GM06990 (cell line): ENCODE measurements around the gene LGR5.

Experiments
- DNase-seq: peaks from one replicate; pipeline ENCODE4 v3.0.0-alpha.2; 2011; ENCODE audit not compliant: insufficient read length; ENCODE audit errors: extremely low read depth
- H3K27me3 ChIP-seq: replicated peaks from 2 replicates; pipeline ENCODE4 v1.6.0; 2011; ENCODE audit warnings: low read length; ENCODE audit not compliant: control insufficient read depth, insufficient read depth
- H3K36me3 ChIP-seq: 2 replicates; pipeline ENCODE4 v1.5.1; 2011; ENCODE audit warnings: low read length; ENCODE audit not compliant: control insufficient read depth, insufficient read depth
- H3K4me3 ChIP-seq: replicated peaks from 2 replicates; pipeline ENCODE4 v1.5.1; 2011; ENCODE audit warnings: low read depth, mild to moderate bottlenecking, control low read depth, low read length
- TF ChIP-seq, protein P1 (sequence below): IDR thresholded peaks from 2 replicates; pipeline ENCODE4 v1.5.1; 2011; ENCODE audit warnings: low read length, control low read depth, mild to moderate bottlenecking, inconsistent platforms; ENCODE audit not compliant: insufficient read depth, poor library complexity, severe bottlenecking

The LGR5 gene

DNA sequence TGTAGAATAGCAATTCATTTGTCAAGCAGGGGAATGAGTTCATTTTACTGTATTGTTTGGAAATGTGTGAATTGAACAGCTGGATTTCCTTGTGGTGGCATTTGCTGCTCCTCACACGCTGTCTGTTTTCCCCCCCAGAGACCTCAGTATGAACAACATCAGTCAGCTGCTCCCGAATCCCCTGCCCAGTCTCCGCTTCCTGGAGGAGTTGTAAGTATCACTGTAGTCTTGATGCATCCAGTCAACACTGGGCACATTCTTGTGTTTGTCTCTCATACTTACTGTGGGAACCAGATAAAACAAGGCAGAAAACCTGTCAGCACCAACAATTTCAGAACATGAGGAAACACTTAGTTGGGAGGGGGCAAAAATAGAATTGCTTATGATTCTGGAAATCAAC is 64.9 kb downstream of the LGR5 start:
- Histone ChIP-seq H3K36me3 (no peaks in the 10 kb centered on the region), H3K4me3 (no peak overlapping the region), H3K27me3 (no peaks in the 10 kb centered on the region)
- no peak for DNase-seq
- TF ChIP-seq, protein P1, sequence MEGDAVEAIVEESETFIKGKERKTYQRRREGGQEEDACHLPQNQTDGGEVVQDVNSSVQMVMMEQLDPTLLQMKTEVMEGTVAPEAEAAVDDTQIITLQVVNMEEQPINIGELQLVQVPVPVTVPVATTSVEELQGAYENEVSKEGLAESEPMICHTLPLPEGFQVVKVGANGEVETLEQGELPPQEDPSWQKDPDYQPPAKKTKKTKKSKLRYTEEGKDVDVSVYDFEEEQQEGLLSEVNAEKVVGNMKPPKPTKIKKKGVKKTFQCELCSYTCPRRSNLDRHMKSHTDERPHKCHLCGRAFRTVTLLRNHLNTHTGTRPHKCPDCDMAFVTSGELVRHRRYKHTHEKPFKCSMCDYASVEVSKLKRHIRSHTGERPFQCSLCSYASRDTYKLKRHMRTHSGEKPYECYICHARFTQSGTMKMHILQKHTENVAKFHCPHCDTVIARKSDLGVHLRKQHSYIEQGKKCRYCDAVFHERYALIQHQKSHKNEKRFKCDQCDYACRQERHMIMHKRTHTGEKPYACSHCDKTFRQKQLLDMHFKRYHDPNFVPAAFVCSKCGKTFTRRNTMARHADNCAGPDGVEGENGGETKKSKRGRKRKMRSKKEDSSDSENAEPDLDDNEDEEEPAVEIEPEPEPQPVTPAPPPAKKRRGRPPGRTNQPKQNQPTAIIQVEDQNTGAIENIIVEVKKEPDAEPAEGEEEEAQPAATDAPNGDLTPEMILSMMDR: no peak

DNA sequence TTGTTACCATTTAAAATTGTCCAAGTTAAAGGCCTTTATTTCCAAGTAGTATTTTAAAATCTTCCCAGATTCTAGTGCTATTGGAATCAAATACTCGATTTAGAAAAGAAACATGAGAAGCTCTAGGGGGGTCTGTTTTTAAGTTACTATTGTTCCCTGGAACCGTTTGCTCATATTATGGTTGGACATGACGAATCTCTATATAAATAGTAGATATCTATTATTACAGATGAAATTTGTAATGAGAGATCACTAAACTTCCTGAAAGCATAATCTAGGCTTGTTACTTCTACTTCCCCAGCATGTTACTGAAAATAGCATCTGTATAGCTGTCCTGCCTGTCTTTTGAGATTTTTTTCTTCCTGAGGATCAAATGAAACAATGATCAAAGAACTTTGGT is 70.1 kb downstream of the LGR5 start:
- H3K36me3 ChIP-seq: no peaks in the 10 kb centered on the region
- no peak overlapping the region for H3K4me3 ChIP-seq
- TF ChIP-seq, protein P1: no peak
- DNase-seq: no peak
- H3K27me3 ChIP-seq: no peaks in the 10 kb centered on the region

DNA sequence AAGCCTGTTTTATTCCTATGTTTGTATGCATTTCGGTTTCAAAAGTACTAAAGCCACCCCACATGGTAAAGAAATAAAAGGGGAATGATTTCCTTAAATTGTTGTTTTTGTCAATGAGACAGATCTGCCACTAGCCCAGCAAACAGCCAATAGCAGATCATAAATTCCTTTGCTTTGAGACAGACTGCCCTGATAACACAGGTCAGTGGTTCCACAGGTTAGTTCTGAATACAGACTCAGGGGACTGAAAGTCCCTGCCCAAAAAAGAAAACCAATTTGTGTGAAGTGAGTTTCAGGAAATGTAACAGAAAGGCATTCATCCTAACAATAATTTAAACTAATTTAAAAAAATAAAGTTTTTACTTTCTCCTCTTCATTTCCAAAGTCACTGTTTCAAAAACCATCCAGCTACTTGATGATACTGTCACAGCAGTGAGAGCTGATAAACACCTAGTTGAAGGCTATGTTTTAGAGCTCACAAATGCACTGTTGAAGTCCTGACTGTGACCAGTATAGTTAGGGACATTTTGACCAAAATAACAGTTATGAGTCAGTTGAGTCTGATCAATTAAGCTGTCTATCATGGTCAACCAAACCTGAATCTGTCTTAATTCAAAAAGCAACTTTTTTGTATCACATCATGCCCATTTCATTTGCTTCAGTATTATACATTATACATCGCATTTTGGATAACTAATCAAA is 77.7 kb downstream of the LGR5 start:
- no peak for DNase-seq
- Histone ChIP-seq H3K4me3 (no peak overlapping the region), H3K27me3 (no peaks in the 10 kb centered on the region), H3K36me3 (no peaks in the 10 kb centered on the region)
- TF ChIP-seq, protein P1: no peak

DNA sequence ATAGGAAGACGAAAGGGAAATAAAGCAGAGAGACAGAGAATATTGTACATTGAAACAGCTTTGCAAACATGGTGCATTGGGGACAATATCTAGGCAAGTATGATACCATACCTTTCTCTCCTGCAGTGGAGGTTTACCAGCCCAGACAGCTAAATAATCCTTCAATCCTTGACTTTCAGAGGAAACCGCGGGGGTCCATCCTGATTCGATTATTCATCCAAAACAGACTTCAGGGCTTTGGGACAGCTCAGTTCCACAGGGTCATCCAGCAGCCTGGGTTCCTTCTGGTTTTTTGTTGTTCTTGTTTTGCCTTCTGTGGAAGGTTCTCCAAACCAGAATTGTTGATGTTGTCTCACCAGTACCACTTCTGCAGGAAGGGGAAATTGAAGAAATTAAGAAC is 81.5 kb downstream of the LGR5 start:
- DNase-seq: no peak
- no peaks in the 10 kb centered on the region for H3K27me3 ChIP-seq
- H3K36me3 ChIP-seq: no peaks in the 10 kb centered on the region
- TF ChIP-seq, protein P1: no peak
- H3K4me3 ChIP-seq: no peak overlapping the region

DNA sequence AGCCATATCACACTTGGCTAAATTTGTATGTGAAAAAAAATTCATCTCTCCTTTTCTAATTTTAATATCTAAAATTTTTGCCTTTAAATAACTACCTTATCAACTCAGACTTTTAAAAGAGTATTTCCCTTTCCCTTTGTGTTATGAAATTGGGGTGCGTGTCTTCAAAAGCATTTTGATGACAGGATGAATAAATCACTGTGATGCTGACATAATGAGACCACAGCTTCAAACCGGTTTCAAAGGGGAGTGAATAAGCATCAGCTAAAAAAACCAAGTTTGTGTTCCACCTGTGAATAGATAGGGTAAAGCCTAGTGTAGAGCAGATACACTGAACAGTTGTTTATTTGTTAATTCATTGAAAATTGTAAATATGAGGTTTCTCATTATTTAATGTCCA is 85.0 kb downstream of the LGR5 start:
- Histone ChIP-seq H3K27me3 (no peaks in the 10 kb centered on the region), H3K4me3 (no peak overlapping the region), H3K36me3 (no peaks in the 10 kb centered on the region)
- no peak for DNase-seq
- TF ChIP-seq, protein P1: no peak

DNA sequence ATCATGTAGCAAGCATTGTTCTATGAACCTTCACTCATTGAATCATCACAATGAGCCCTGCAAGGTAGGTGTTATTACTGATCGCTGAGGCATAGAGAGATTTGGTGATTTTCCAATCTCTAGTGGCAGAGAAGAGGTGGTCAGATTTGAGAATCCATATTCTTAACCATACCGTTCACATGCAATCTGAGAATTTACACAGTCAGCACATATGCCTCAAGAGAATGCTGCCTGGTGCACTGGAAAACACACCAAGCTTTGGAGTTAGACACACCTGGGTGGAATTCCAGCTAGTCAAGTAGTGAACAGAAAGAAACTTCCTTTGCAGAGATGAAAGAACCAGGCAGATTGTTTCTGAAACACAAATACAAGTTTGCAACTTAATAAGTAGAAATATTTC is 94.1 kb downstream of the LGR5 start:
- no peak overlapping the region for H3K4me3 ChIP-seq
- no peak for DNase-seq
- no peaks in the 10 kb centered on the region for H3K36me3 ChIP-seq
- TF ChIP-seq, protein P1: no peak
- H3K27me3 ChIP-seq: no peaks in the 10 kb centered on the region
